SK-N-SH (cell line): ENCODE data around the gene CRYBG2. TPM values are rescaled to one million over a fixed set of nuclear protein-coding genes. Genes with fewer than 3 reads are reported as not detected.

Source experiments
- CTCF ChIA-PET: fragments of 300-600, 350-600 bp; formaldehyde crosslinking; extraction: SDS; loops from one replicate; lab custom pipeline; 2021; lab: Yijun Ruan, JAX
- POLR2A ChIA-PET: fragments of 350-600 bp; sonication (Branson Sonifier 250); formaldehyde crosslinking; extraction: SDS; loops from one replicate; lab custom pipeline; 2020; ENCODE audit warnings: antibody characterized with exemption, inconsistent platforms; lab: Yijun Ruan, JAX
- DNase-seq: peaks from one replicate; pipeline ENCODE4 v3.0.0; 2012
- H2AFZ ChIP-seq: fragments of 200-600 bp; sonication (generic); 2 replicates; pipeline ENCODE4 v1.8.1; 2016; ENCODE audit warnings: antibody characterized with exemption, mild to moderate bottlenecking, low read depth
- H3F3A ChIP-seq: fragments of 200-600 bp; sonication (generic); replicated peaks from 2 replicates; pipeline ENCODE3; 2016; ENCODE audit warnings: antibody characterized with exemption, mild to moderate bottlenecking; ENCODE audit not compliant: insufficient read depth
- H3K27ac ChIP-seq, 2 experiments: fragments of 200-500 bp in 1 of 2; fragments of 200-600 bp in 1 of 2; sonication (Bioruptor generic) in 1 of 2; sonication (generic), shearing (Covaris generic) in 1 of 2; 2 replicates each; pipeline versions ENCODE4 v1.5.1 to v1.6.1; 2014 to 2016; ENCODE audit warnings: low read depth in 2 of 2, inconsistent platforms in 1 of 2, low read length in 1 of 2, mild to moderate bottlenecking in 1 of 2, mixed read lengths in 1 of 2
- H3K27me3 ChIP-seq: fragments of 200-600 bp; sonication (generic), shearing (Covaris generic); 2 replicates; pipeline ENCODE4 v1.6.1; 2016; ENCODE audit warnings: mixed run types; ENCODE audit not compliant: insufficient read depth
- H3K36me3 ChIP-seq, 2 experiments: fragments of 200-500 bp in 1 of 2; fragments of 200-600 bp in 1 of 2; sonication (Bioruptor generic) in 1 of 2; sonication (generic) in 1 of 2; replicated peaks in 1 of 2; 2 replicates each; pipeline versions ENCODE3 to v1.5.1; 2014 to 2016; ENCODE audit warnings: low read length in 1 of 2, mild to moderate bottlenecking in 1 of 2; ENCODE audit not compliant: insufficient read depth in 2 of 2, control insufficient read depth in 1 of 2
- H3K4me1 ChIP-seq, 2 experiments: fragments of 200-500 bp in 1 of 2; fragments of 200-600 bp in 1 of 2; sonication (Bioruptor generic) in 1 of 2; sonication (generic), shearing (Covaris generic) in 1 of 2; 2 replicates each; pipeline versions ENCODE4 v1.5.1 to v1.6.1; 2014 to 2016; ENCODE audit warnings: low read depth in 1 of 2, low read length in 1 of 2, mixed run types in 1 of 2; ENCODE audit not compliant: insufficient read depth in 2 of 2, control insufficient read depth in 1 of 2
- H3K4me2 ChIP-seq: fragments of 200-600 bp; sonication (generic), shearing (Covaris generic); 2 replicates; pipeline ENCODE4 v1.6.1; 2017; ENCODE audit warnings: mixed run types
- H3K4me3 ChIP-seq, 2 experiments: fragments of 200-500 bp in 1 of 2; fragments of 200-600 bp in 1 of 2; sonication (Bioruptor generic) in 1 of 2; sonication (generic), shearing (Covaris generic) in 1 of 2; 2 replicates each; pipeline versions ENCODE4 v1.5.1 to v1.8.1; 2014 to 2016; ENCODE audit warnings: low read depth in 2 of 2, inconsistent platforms in 1 of 2, low read length in 1 of 2, mild to moderate bottlenecking in 1 of 2, mixed read lengths in 1 of 2, moderate library complexity in 1 of 2
- H3K79me2 ChIP-seq: fragments of 200-600 bp; sonication (generic); 2 replicates; pipeline ENCODE4 v1.8.1; 2017; ENCODE audit warnings: mild to moderate bottlenecking; ENCODE audit not compliant: insufficient read depth
- H3K9ac ChIP-seq: fragments of 200-600 bp; sonication (generic); 2 replicates; pipeline ENCODE4 v1.6.1; 2017; ENCODE audit warnings: mixed run types
- H3K9me2 ChIP-seq: fragments of 200-600 bp; sonication (generic); 2 replicates; pipeline ENCODE4 v1.6.1; 2017; ENCODE audit warnings: mixed run types
- H3K9me3 ChIP-seq: fragments of 200-600 bp; sonication (generic); 2 replicates; pipeline ENCODE4 v1.6.1; 2017; ENCODE audit warnings: mixed run types, mild to moderate bottlenecking, moderate library complexity
- H4K20me1 ChIP-seq: fragments of 200-600 bp; sonication (generic); 2 replicates; pipeline ENCODE4 v1.6.1; 2017; ENCODE audit warnings: mild to moderate bottlenecking, mixed run types; ENCODE audit not compliant: insufficient read depth
- EP300 ChIP-seq, 2 experiments: IDR thresholded peaks; 2 replicates each; pipeline versions ENCODE4 v1.4.0 to v1.6.1; 2012; ENCODE audit warnings: borderline replicate concordance in 1 of 2, low read depth in 1 of 2, low read length in 1 of 2
- FOSL2 ChIP-seq: IDR thresholded peaks from 2 replicates; pipeline ENCODE4 v1.4.0; 2012; ENCODE audit warnings: low read depth, mild to moderate bottlenecking, moderate library complexity, borderline replicate concordance
- FOXJ3 ChIP-seq: sonication (generic); formaldehyde crosslinking; IDR thresholded peaks from 2 replicates; pipeline ENCODE4 v1.5.1; 2020; ENCODE audit warnings: mild to moderate bottlenecking, missing genetic modification reagents
- GATA2 ChIP-seq: sonication (generic); formaldehyde crosslinking; IDR thresholded peaks from 2 replicates; pipeline ENCODE4 v1.5.0; 2020; ENCODE audit warnings: mild to moderate bottlenecking, missing genetic modification reagents
- JUND ChIP-seq: IDR thresholded peaks from 2 replicates; pipeline ENCODE4 v1.4.0; 2012
- NFIC ChIP-seq: IDR thresholded peaks from 2 replicates; pipeline ENCODE4 v1.4.0; 2012; ENCODE audit warnings: borderline replicate concordance
- NRF1 ChIP-seq: IDR thresholded peaks from 2 replicates; pipeline ENCODE4 v1.6.1; 2012; ENCODE audit warnings: low read depth, mild to moderate bottlenecking, low read length
- RAD21 ChIP-seq: IDR thresholded peaks from 2 replicates; pipeline ENCODE4 v1.6.1; 2012; ENCODE audit warnings: mild to moderate bottlenecking, low read length
- SMC3 ChIP-seq: IDR thresholded peaks from 2 replicates; pipeline ENCODE4 v1.6.1; 2012; ENCODE audit warnings: low read depth, low read length, improper control_type of control experiment
- TAF1 ChIP-seq: IDR thresholded peaks from 2 replicates; pipeline ENCODE4 v1.6.1; 2012; ENCODE audit warnings: low read depth, mild to moderate bottlenecking, low read length, moderate library complexity, borderline replicate concordance
- TEAD4 ChIP-seq: IDR thresholded peaks from 2 replicates; pipeline ENCODE4 v1.4.0; 2012; ENCODE audit warnings: mild to moderate bottlenecking, borderline replicate concordance; ENCODE audit not compliant: insufficient read depth
- WGBS: methylation state at CpG from one replicate; pipeline ENCODE4 v1.1.6; 2017; ENCODE audit warnings: low lambda C conversion rate; 5-methylcytosine and 5-hydroxymethylcytosine counted together
- polyA plus RNA-seq, 3 experiments: library from polyadenylated mRNA; depleted of rRNA; stranded (reverse); fragments of >200 nt; gene quantifications; 2 replicates each; pipeline ENCODE4 v1.2.3, GENCODE V29; 2012
- TF ChIP-seq, protein P1 (sequence below): fragments of 200-600 bp; sonication (generic); IDR thresholded peaks from 2 replicates; pipeline ENCODE4 v1.6.1; 2017; ENCODE audit warnings: antibody characterized with exemption, mild to moderate bottlenecking, moderate library complexity
- TF ChIP-seq, protein P2 (sequence below): IDR thresholded peaks from 2 replicates; pipeline ENCODE4 v1.4.0; 2012; ENCODE audit warnings: low read depth, borderline replicate concordance
- TF ChIP-seq, protein P3 (sequence below): fragments of 150-350 bp; IDR thresholded peaks from 2 replicates; pipeline ENCODE4 v1.6.1; 2016; ENCODE audit warnings: mild to moderate bottlenecking, low read depth, low read length

CRYBG2 gene
- polyA plus RNA-seq, 1 of the 3 experiments (the other 2 are of a cell fraction): 0.08 TPM

DNA sequence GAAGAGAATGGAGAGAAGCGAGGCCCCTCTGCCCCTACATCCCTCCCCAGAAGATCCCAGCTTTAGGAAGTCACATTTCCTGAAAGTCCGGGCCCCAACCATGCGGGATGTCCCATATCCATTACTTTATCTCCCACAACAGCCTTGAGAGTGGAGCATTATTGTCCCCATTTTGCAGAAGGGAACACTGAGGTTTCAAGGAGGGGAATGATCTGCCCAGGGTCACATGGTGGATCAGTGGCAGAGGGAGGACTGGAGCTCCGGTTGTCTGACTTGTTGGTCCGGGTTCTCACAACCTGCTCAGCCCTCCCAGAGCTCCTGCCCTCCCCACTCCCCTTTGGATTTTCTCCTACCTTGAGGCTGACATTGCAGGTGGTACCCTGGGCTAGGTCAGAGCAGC is 2.2 kb upstream of the CRYBG2 start:
- H3K27ac ChIP-seq: no peak overlapping the region
- no peaks in the 10 kb centered on the region for H3K36me3 ChIP-seq
- peaks cover 25% of the 10 kb centered on the region; the same call in 1 of the 2 replicates for H3K27me3 ChIP-seq
- 83% methylated on average over 5 of the region's 5 CpGs for WGBS
- H4K20me1 ChIP-seq: no peaks in the 10 kb centered on the region
- H3K9me3 ChIP-seq: no peaks in the 10 kb centered on the region
- no peak overlapping the region for H3K4me2 ChIP-seq
- TF ChIP-seq, protein P1, sequence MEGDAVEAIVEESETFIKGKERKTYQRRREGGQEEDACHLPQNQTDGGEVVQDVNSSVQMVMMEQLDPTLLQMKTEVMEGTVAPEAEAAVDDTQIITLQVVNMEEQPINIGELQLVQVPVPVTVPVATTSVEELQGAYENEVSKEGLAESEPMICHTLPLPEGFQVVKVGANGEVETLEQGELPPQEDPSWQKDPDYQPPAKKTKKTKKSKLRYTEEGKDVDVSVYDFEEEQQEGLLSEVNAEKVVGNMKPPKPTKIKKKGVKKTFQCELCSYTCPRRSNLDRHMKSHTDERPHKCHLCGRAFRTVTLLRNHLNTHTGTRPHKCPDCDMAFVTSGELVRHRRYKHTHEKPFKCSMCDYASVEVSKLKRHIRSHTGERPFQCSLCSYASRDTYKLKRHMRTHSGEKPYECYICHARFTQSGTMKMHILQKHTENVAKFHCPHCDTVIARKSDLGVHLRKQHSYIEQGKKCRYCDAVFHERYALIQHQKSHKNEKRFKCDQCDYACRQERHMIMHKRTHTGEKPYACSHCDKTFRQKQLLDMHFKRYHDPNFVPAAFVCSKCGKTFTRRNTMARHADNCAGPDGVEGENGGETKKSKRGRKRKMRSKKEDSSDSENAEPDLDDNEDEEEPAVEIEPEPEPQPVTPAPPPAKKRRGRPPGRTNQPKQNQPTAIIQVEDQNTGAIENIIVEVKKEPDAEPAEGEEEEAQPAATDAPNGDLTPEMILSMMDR: no peak
- TF ChIP-seq, all 33 proteins: peak for 0
- CTCF ChIA-PET: interaction anchor here (4.7 to 11.9 kb wide), 2 partner anchors 7 to 35 kb away, joined by 21 to 99 read pairs; no protein-coding TSS in a partner anchor
- H3K9ac ChIP-seq: no peak overlapping the region
- peaks cover 0 to 8% of the 10 kb centered on the region in 2 experiments; a peak in 2 of 4 replicates for H3K4me1 ChIP-seq
- DNase-seq: no peak
- no peak overlapping the region for H3K4me3 ChIP-seq
- H2AFZ ChIP-seq: no peak overlapping the region
- H3F3A ChIP-seq: no peaks in the 10 kb centered on the region
- POLR2A ChIA-PET: no interaction called here
- H3K79me2 ChIP-seq: no peaks in the 10 kb centered on the region
- H3K9me2 ChIP-seq: no peaks in the 10 kb centered on the region

DNA sequence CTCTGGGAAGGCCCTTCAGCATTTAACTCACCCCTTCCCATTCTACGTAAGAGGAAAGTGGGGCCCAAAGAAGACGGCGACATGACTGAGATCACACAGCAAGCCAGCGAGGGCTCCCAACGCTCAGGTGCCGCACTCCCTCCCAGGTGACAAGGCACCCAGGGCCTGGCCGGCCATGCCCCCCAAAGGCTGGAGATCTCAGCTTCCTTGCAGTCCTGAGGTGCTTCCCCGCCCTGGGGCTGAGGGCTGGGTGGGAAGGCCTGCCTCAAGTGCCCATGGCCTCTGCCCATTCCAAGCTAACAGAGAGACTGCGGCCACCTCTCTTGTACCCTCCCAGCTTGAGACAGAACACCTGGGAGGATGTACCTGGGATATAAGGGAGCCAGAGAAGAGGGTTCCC is 1.0 kb upstream of the CRYBG2 start:
- ChIA-PET POLR2A (no interaction called here), CTCF (interaction anchor here (0.6 to 11.9 kb wide), 3 partner anchors 8 to 80 kb away, joined by 3 to 99 read pairs (median 21); no protein-coding TSS in a partner anchor)
- H3K9ac ChIP-seq: no peak overlapping the region
- H3K79me2 ChIP-seq: no peaks in the 10 kb centered on the region
- no peak overlapping the region for H3K4me3 ChIP-seq
- H3K27me3 ChIP-seq: peaks cover 14% of the 10 kb centered on the region; the same call in 1 of the 2 replicates
- no peak overlapping the region for H3K27ac ChIP-seq
- no peak for TF ChIP-seq TAF1
- no peak for TF ChIP-seq RAD21
- no peak for TF ChIP-seq NRF1
- TF ChIP-seq NFIC: no peak
- TF ChIP-seq SMC3: no peak
- no peak for TF ChIP-seq GATA2 (CRISPR knock-in tag)
- no peak for TF ChIP-seq EP300 (IDR thresholded peaks at IDR 0.05; ENCODE audit: borderline replicate concordance in 1 of 2, low read depth in 1 of 2, low read length in 1 of 2)
- TF ChIP-seq FOSL2: no peak
- TF ChIP-seq, protein P2, sequence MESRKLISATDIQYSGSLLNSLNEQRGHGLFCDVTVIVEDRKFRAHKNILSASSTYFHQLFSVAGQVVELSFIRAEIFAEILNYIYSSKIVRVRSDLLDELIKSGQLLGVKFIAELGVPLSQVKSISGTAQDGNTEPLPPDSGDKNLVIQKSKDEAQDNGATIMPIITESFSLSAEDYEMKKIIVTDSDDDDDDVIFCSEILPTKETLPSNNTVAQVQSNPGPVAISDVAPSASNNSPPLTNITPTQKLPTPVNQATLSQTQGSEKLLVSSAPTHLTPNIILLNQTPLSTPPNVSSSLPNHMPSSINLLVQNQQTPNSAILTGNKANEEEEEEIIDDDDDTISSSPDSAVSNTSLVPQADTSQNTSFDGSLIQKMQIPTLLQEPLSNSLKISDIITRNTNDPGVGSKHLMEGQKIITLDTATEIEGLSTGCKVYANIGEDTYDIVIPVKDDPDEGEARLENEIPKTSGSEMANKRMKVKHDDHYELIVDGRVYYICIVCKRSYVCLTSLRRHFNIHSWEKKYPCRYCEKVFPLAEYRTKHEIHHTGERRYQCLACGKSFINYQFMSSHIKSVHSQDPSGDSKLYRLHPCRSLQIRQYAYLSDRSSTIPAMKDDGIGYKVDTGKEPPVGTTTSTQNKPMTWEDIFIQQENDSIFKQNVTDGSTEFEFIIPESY: no peak
- no peak for TF ChIP-seq JUND
- TF ChIP-seq, protein P3, sequence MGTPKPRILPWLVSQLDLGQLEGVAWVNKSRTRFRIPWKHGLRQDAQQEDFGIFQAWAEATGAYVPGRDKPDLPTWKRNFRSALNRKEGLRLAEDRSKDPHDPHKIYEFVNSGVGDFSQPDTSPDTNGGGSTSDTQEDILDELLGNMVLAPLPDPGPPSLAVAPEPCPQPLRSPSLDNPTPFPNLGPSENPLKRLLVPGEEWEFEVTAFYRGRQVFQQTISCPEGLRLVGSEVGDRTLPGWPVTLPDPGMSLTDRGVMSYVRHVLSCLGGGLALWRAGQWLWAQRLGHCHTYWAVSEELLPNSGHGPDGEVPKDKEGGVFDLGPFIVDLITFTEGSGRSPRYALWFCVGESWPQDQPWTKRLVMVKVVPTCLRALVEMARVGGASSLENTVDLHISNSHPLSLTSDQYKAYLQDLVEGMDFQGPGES: no peak
- no peak for TF ChIP-seq TEAD4
- TF ChIP-seq FOXJ3 (CRISPR knock-in tag): no peak
- H3K4me2 ChIP-seq: no peak overlapping the region
- DNase-seq: no peak
- 88% methylated on average over 7 of the region's 9 CpGs for WGBS
- no peaks in the 10 kb centered on the region for H3K36me3 ChIP-seq
- no peaks in the 10 kb centered on the region for H3K9me2 ChIP-seq
- H4K20me1 ChIP-seq: no peaks in the 10 kb centered on the region
- no peaks in the 10 kb centered on the region; a peak in 1 of 4 replicates for H3K4me1 ChIP-seq
- H2AFZ ChIP-seq: no peak overlapping the region
- no peaks in the 10 kb centered on the region for H3F3A ChIP-seq
- no peaks in the 10 kb centered on the region for H3K9me3 ChIP-seq
